AG04449 (cell line): ENCODE results near the gene SLC43A1.

Experiments
- CTCF ChIA-PET: fragments of 350-600 bp; formaldehyde crosslinking; extraction: SDS; loops from one replicate; lab custom pipeline; 2021; ENCODE audit warnings: antibody characterized with exemption; lab: Yijun Ruan, JAX
- POLR2A ChIA-PET: fragments of 400-600, 350-600 bp; formaldehyde crosslinking; extraction: SDS; loops from one replicate; lab custom pipeline; 2020; ENCODE audit warnings: antibody characterized with exemption, inconsistent platforms; lab: Yijun Ruan, JAX
- DNase-seq: peaks from one replicate; pipeline ENCODE4 v3.0.0-alpha.2; 2010; ENCODE audit warnings: low read depth, low spot score
- H3K4me3 ChIP-seq: 2 replicates; pipeline ENCODE4 v1.5.1; 2011; ENCODE audit warnings: low read depth, mild to moderate bottlenecking, control low read depth, low read length
- CTCF ChIP-seq: IDR thresholded peaks from one replicate; pipeline ENCODE4 v1.5.1; 2011; ENCODE audit warnings: mild to moderate bottlenecking, moderate library complexity, low read length, control low read depth, inconsistent platforms; ENCODE audit not compliant: insufficient read depth; ENCODE audit errors: missing control alignments

The SLC43A1 gene

GRCh38 chr11:57473285-57473841 lies 42.1 kb downstream of the SLC43A1 start:
- TF ChIP-seq CTCF = no peak
- ChIA-PET CTCF (interaction anchor here (0.7 to 8.7 kb wide), 10 partner anchors 9 to 55 kb away, joined by 3 to 125 read pairs (median 7); partner anchors contain the start of gene RTN4RL2), POLR2A (no interaction called here)
- H3K4me3 ChIP-seq = no peak overlapping the region
- no peak for DNase-seq

- no peak overlapping the region for H3K4me3 ChIP-seq
- CTCF ChIA-PET = interaction anchor here (2.3 to 8.7 kb wide), 4 partner anchors 11 to 57 kb away, joined by 8 to 125 read pairs (median 24); partner anchors contain the start of gene RTN4RL2
- no peak for DNase-seq
- no peak for TF ChIP-seq CTCF
- POLR2A ChIA-PET = no interaction called here
These were observed 44.0 kb downstream of the SLC43A1 start for GRCh38 chr11:57471496-57471895.

- H3K4me3 ChIP-seq = no peak overlapping the region
- ChIA-PET POLR2A (no interaction called here), CTCF (interaction anchor here (1.0 to 8.7 kb wide), 4 partner anchors 9 to 24 kb away, joined by 3 to 125 read pairs (median 8); partner anchors contain the start of gene RTN4RL2)
- no peak for TF ChIP-seq CTCF
- DNase-seq = no peak
These were observed 46.2 kb downstream of the SLC43A1 start for GRCh38 chr11:57469268-57469667.

- H3K4me3 ChIP-seq = no peak overlapping the region
- TF ChIP-seq CTCF = no peak
- POLR2A ChIA-PET = no interaction called here
- no peak for DNase-seq
- CTCF ChIA-PET = interaction anchor here (1.0 to 8.7 kb wide), 3 partner anchors 8 to 25 kb away, joined by 3 to 125 read pairs (median 11); partner anchors contain the start of gene RTN4RL2
These were observed 47.2 kb downstream of the SLC43A1 start for GRCh38 chr11:57468276-57468675.

GRCh38 chr11:57467508-57468157 lies 47.9 kb downstream of the SLC43A1 start:
- ChIA-PET CTCF (interaction anchor here (0.6 to 8.7 kb wide), 4 partner anchors 7 to 123 kb away, joined by 3 to 125 read pairs (median 7); partner anchors contain the start of gene RTN4RL2), POLR2A (no interaction called here)
- H3K4me3 ChIP-seq = no peak overlapping the region
- no peak for DNase-seq
- no peak for TF ChIP-seq CTCF

- no peak for DNase-seq
- CTCF ChIA-PET = interaction anchor here (1.2 to 8.7 kb wide), 3 partner anchors 6 to 12 kb away, joined by 3 to 125 read pairs (median 8); partner anchors contain the start of gene RTN4RL2
- no peak for TF ChIP-seq CTCF
- no peak overlapping the region for H3K4me3 ChIP-seq
- POLR2A ChIA-PET = no interaction called here
These were observed 48.8 kb downstream of the SLC43A1 start for GRCh38 chr11:57466680-57467079.
